Measurements from ENCODE around the gene SLCO2B1. TPM values are rescaled to one million over a fixed set of nuclear protein-coding genes. Genes with fewer than 3 reads are reported as not detected.

The SLCO2B1 gene
- total RNA-seq, 1 experiment from 2014 or later, result 1.0 TPM

DNA sequence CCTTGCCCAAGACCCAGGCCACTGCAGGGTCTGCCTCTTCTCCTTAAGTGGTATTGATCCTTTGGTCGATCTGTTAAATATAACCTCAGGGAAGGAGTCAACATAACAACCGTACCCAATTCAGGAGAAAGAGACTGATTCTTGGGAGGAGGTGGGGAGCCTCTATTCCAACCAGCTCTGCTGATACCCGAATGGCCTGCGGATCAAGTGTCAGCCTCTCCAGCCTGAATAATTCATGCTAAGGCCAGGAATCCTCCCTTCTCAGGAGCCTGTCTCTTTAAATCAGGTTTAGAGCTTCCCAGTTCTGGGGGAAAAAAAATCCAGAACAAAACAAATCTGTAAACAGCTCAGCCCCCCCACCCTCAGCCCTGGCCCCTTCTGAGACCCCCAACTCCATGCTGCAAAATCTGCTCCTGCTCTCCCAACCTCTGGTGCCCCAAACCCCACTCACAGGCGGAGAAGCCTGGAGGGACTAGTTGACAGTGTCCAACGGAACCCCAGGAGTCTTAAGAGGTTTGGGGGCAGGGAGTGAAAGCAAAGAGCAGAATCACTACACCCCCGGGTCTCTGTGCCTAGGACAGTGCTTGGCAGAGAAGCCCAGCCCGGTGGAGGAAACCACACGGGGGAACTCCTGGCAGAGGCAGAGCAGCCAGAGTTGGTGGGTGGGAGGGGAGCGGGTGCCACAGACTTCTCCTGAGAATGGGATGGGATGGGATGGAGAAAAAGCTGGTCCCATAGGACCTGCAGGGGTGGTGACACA, 88.8 kb downstream of the SLCO2B1 start:
- no TSS peak for BruUV-seq (replicated peaks)
- Histone ChIP-seq H3K27ac (ENCODE audit: low read depth, low read length, poor library complexity, severe bottlenecking) (no peak overlapping the region), H3K4me1 (ENCODE audit: insufficient read depth, low read length, poor library complexity, severe bottlenecking) (no peaks in the 10 kb centered on the region), H3K9me3 (ENCODE audit: low read depth, low read length, poor library complexity, severe bottlenecking) (no peaks in the 10 kb centered on the region), H3K27me3 (replicated peaks; ENCODE audit: insufficient read depth, low read depth, low read length, poor library complexity) (peaks cover 41% of the 10 kb centered on the region), H3K4me3 (ENCODE audit: low read depth, low read length, poor library complexity, severe bottlenecking) (no peak overlapping the region), H3K36me3 (ENCODE audit: insufficient read depth, low read length, poor library complexity, severe bottlenecking) (no peaks in the 10 kb centered on the region)
- DNase-seq (ENCODE audit: low spot score), result no peak
- ChIA-PET POLR2A (ENCODE audit: low non-redundant PET) (no interaction called here), CTCF (interaction anchor here (0.6 to 2.7 kb wide), 5 partner anchors 9 to 217 kb away, joined by 3 to 13 read pairs (median 3); no protein-coding TSS in a partner anchor)
- TF ChIP-seq CTCF (conservative IDR thresholded peaks at IDR 0.05; ENCODE audit: low read depth, low read length) (no peak), EZH2 (IDR thresholded peaks at IDR 0.05; ENCODE audit: borderline replicate concordance, low read depth, low read length, poor library complexity, severe bottlenecking) (no peak)
- intact Hi-C loops (cut with micrococcal nuclease; ENCODE audit: unreplicated experiment), result loop anchor here (2.0 kb wide), 1 partner anchor 95 kb away; no protein-coding TSS in a partner anchor

- Histone ChIP-seq H3K27ac (ENCODE audit: low read depth, low read length, poor library complexity, severe bottlenecking) (no peak within 1 kb of the TSS), H3K9me3 (ENCODE audit: low read depth, low read length, poor library complexity, severe bottlenecking) (no peaks in the 10 kb centered on the region), H3K4me1 (ENCODE audit: insufficient read depth, low read length, poor library complexity, severe bottlenecking) (no peaks in the 10 kb centered on the region), H3K4me3 (ENCODE audit: low read depth, low read length, poor library complexity, severe bottlenecking) (peak within 1 kb of the TSS; percentile 49), H3K27me3 (replicated peaks; ENCODE audit: insufficient read depth, low read depth, low read length, poor library complexity) (peaks cover 43% of the 10 kb centered on the region), H3K36me3 (ENCODE audit: insufficient read depth, low read length, poor library complexity, severe bottlenecking) (no peaks in the 10 kb centered on the region)
- ChIA-PET POLR2A (ENCODE audit: low non-redundant PET) (no interaction called here), CTCF (interaction anchor here (0.6 to 2.7 kb wide), 9 partner anchors 8 to 218 kb away, joined by 3 to 19 read pairs (median 3); no protein-coding TSS in a partner anchor)
- BruUV-seq (replicated peaks), result no TSS peak
- peak; percentile 63 for DNase-seq (ENCODE audit: low spot score)
- TF ChIP-seq EZH2 (IDR thresholded peaks at IDR 0.05; ENCODE audit: borderline replicate concordance, low read depth, low read length, poor library complexity, severe bottlenecking) (peak; percentile 34), CTCF (conservative IDR thresholded peaks at IDR 0.05; ENCODE audit: low read depth, low read length) (no peak)
- intact Hi-C loops (cut with micrococcal nuclease; ENCODE audit: unreplicated experiment), result loop anchor here (2.0 kb wide), 1 partner anchor 96 kb away; no protein-coding TSS in a partner anchor
Observed at GRCh38 chr11:75240311-75241035, 89.6 kb downstream of the SLCO2B1 start, which contains the start of gene TPBGL. Gene TPBGL, plus strand, starts transcription at chr11:75240774. Its CDS starts 276 bp downstream, at chr11:75241050.

DNA sequence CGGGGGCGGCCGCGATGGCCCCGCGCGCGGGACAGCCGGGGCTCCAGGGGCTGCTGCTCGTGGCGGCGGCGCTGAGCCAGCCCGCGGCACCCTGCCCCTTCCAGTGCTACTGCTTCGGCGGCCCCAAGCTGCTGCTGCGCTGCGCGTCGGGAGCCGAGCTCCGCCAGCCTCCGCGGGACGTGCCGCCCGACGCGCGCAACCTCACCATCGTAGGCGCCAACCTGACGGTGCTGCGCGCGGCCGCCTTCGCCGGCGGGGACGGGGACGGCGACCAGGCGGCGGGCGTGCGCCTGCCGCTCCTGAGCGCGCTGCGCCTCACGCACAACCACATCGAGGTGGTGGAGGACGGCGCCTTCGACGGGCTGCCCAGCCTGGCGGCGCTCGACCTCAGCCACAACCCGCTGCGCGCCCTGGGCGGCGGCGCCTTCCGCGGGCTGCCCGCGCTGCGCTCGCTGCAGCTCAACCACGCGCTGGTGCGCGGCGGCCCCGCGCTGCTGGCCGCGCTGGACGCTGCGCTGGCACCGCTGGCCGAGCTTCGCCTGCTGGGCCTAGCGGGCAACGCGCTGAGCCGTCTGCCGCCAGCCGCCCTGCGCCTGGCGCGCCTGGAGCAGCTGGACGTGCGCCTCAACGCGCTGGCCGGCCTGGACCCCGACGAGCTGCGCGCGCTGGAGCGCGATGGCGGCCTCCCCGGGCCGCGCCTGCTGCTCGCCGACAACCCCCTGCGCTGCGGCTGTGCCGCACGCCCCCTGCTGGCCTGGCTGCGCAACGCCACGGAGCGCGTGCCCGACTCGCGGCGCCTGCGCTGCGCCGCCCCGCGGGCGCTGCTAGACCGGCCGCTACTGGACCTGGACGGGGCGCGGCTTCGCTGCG, 90.4 kb downstream of the SLCO2B1 start:
- CTCF ChIA-PET, result interaction anchor here (0.6 to 2.7 kb wide), 12 partner anchors 7 to 1934 kb away, joined by 3 to 19 read pairs (median 6); no protein-coding TSS in a partner anchor
- H3K27ac ChIP-seq (ENCODE audit: low read depth, low read length, poor library complexity, severe bottlenecking), result no peak overlapping the region
- H3K36me3 ChIP-seq (ENCODE audit: insufficient read depth, low read length, poor library complexity, severe bottlenecking), result no peaks in the 10 kb centered on the region
- POLR2A ChIA-PET (ENCODE audit: low non-redundant PET), result no interaction called here
- H3K27me3 ChIP-seq (replicated peaks; ENCODE audit: insufficient read depth, low read depth, low read length, poor library complexity), result peaks cover 43% of the 10 kb centered on the region
- H3K9me3 ChIP-seq (ENCODE audit: low read depth, low read length, poor library complexity, severe bottlenecking), result no peaks in the 10 kb centered on the region
- intact Hi-C loops (cut with micrococcal nuclease; ENCODE audit: unreplicated experiment), result loop anchor here (2.0 kb wide), 1 partner anchor 96 kb away; no protein-coding TSS in a partner anchor
- BruUV-seq (replicated peaks), result no TSS peak
- H3K4me1 ChIP-seq (ENCODE audit: insufficient read depth, low read length, poor library complexity, severe bottlenecking), result no peaks in the 10 kb centered on the region
- DNase-seq (ENCODE audit: low spot score), result peak; percentile 92
- peak; percentile 65 for TF ChIP-seq CTCF (conservative IDR thresholded peaks at IDR 0.05; ENCODE audit: low read depth, low read length)
- TF ChIP-seq EZH2 (IDR thresholded peaks at IDR 0.05; ENCODE audit: borderline replicate concordance, low read depth, low read length, poor library complexity, severe bottlenecking), result peak; percentile 19
- peak overlapping the region; percentile 49 for H3K4me3 ChIP-seq (ENCODE audit: low read depth, low read length, poor library complexity, severe bottlenecking)

Measured in A673 (cell line).